Measurements from ENCODE around the gene TOR1AIP2.

TOR1AIP2 gene

DNA sequence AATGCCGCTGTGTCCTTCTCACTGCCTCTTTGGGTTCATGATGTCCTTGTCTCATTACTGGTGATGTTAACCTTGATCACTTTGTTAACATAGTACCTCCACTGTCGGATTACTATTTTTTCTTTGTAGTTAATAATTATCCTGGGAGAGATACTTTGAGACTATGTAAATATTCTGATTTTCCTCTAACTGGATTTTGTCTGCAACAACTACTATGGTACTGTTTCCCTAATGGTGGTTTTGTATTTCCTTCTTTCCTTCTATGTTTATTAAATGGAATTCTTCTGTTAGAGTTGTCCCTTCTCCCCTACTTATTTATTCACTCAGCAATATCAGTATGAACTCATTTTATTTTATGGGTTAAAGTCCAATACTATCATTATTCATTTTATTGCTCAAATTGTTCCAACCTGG is 4.2 kb downstream of the TOR1AIP2 start:
- Histone ChIP-seq H3K4me3 (ENCODE audit: insufficient read depth in 1 of 2, low read depth in 1 of 2, low read length in 2 of 2) (no peak overlapping the region), H3K4me1 (ENCODE audit: control insufficient read depth, insufficient read depth, low read depth, low read length) (peaks cover 5% of the 10 kb centered on the region), H2AFZ (ENCODE audit: low read depth, low read length) (no peak overlapping the region), H4K91ac (ENCODE audit: low read length) (no peak overlapping the region), H3K9me3 (ENCODE audit: control insufficient read depth, low read length) (no peaks in the 10 kb centered on the region), H3K4ac (ENCODE audit: low read depth in 1 of 2, low read length in 2 of 2) (no peak overlapping the region), H4K8ac (ENCODE audit: low read length) (no peak overlapping the region), H3K27ac (ENCODE audit: low read length, poor library complexity, severe bottlenecking) (no peak overlapping the region), H3K23ac (ENCODE audit: low read length in 2 of 2) (no peak overlapping the region), H2BK15ac (ENCODE audit: low read depth, poor library complexity, severe bottlenecking) (no peak overlapping the region), H3K14ac (ENCODE audit: low read length in 2 of 2) (no peak overlapping the region), H3K36me3 (ENCODE audit: control insufficient read depth in 1 of 2, insufficient read depth in 2 of 2, low read depth in 1 of 2, low read length in 2 of 2) (peaks cover 10 to 48% of the 10 kb centered on the region in 2 experiments), H2BK5ac (ENCODE audit: low read depth, low read length, poor library complexity, severe bottlenecking) (no peak overlapping the region), H3K27me3 (ENCODE audit: control insufficient read depth in 1 of 2, insufficient read depth in 1 of 2, low read length in 2 of 2) (no peaks in the 10 kb centered on the region), H2BK120ac (ENCODE audit: low read depth, low read length) (no peak overlapping the region), H2BK12ac (ENCODE audit: low read length in 2 of 2) (no peak overlapping the region), H2AK5ac (ENCODE audit: low read length, severe bottlenecking) (no peak overlapping the region), H3K4me2 (ENCODE audit: low read length, poor library complexity, severe bottlenecking) (no peak overlapping the region), H3K18ac (ENCODE audit: low read depth in 1 of 2, low read length in 2 of 2) (no peak overlapping the region), H3K9ac (ENCODE audit: low read length) (no peak overlapping the region), H3K79me1 (replicated peaks; ENCODE audit: low read length, poor library complexity, severe bottlenecking) (no peaks in the 10 kb centered on the region)
- WGBS: 83% methylated on average over 1 of the region's 2 CpGs
- no peak for DNase-seq

- Histone ChIP-seq H3K14ac (ENCODE audit: low read length in 2 of 2) (no peak overlapping the region), H3K4ac (ENCODE audit: low read depth in 1 of 2, low read length in 2 of 2) (no peak overlapping the region), H3K36me3 (ENCODE audit: control insufficient read depth in 1 of 2, insufficient read depth in 2 of 2, low read depth in 1 of 2, low read length in 2 of 2) (peaks cover 10 to 57% of the 10 kb centered on the region in 2 experiments), H3K4me2 (ENCODE audit: low read length, poor library complexity, severe bottlenecking) (no peak overlapping the region), H2BK120ac (ENCODE audit: low read depth, low read length) (no peak overlapping the region), H3K18ac (ENCODE audit: low read depth in 1 of 2, low read length in 2 of 2) (no peak overlapping the region), H2AK5ac (ENCODE audit: low read length, severe bottlenecking) (no peak overlapping the region), H2BK15ac (ENCODE audit: low read depth, poor library complexity, severe bottlenecking) (no peak overlapping the region), H3K4me1 (ENCODE audit: control insufficient read depth, insufficient read depth, low read depth, low read length) (peaks cover 3% of the 10 kb centered on the region), H3K9ac (ENCODE audit: low read length) (no peak overlapping the region), H4K8ac (ENCODE audit: low read length) (no peak overlapping the region), H2BK5ac (ENCODE audit: low read depth, low read length, poor library complexity, severe bottlenecking) (no peak overlapping the region), H3K79me1 (replicated peaks; ENCODE audit: low read length, poor library complexity, severe bottlenecking) (no peaks in the 10 kb centered on the region), H4K91ac (ENCODE audit: low read length) (no peak overlapping the region), H2BK12ac (ENCODE audit: low read length in 2 of 2) (no peak overlapping the region), H2AFZ (ENCODE audit: low read depth, low read length) (no peak overlapping the region), H3K27me3 (ENCODE audit: control insufficient read depth in 1 of 2, insufficient read depth in 1 of 2, low read length in 2 of 2) (no peaks in the 10 kb centered on the region), H3K23ac (ENCODE audit: low read length in 2 of 2) (no peak overlapping the region), H3K27ac (ENCODE audit: low read length, poor library complexity, severe bottlenecking) (no peak overlapping the region), H3K4me3 (ENCODE audit: insufficient read depth in 1 of 2, low read depth in 1 of 2, low read length in 2 of 2) (no peak overlapping the region), H3K9me3 (ENCODE audit: control insufficient read depth, low read length) (no peaks in the 10 kb centered on the region)
- DNase-seq: no peak
- WGBS: 100% methylated on average over 5 of the region's 5 CpGs
These were observed 5.0 kb downstream of the TOR1AIP2 start for GRCh38 chr1:179872558-179872957.

DNA sequence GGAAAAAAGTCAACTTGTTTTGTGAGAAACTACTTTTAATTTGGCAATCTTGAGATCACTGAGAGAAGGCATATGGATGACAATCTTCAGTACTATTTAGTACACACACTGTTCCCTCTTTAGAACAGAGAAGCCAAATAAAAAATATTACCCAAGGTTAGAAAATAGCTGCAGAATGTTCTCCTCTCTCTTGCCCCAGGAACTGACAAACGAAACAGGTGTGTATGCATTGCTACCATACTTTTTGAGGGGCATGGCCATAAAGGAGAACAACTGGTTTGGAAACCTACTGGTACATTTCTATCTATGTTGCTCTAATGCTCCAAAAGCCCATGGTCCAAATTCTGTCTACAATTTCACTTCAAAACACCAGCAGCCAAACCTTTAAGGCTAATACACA is 5.7 kb downstream of the TOR1AIP2 start:
- H3K4me2 ChIP-seq (ENCODE audit: low read length, poor library complexity, severe bottlenecking): no peak overlapping the region
- H2AFZ ChIP-seq (ENCODE audit: low read depth, low read length): no peak overlapping the region
- no peak overlapping the region for H2AK5ac ChIP-seq (ENCODE audit: low read length, severe bottlenecking)
- no peak overlapping the region for H3K9ac ChIP-seq (ENCODE audit: low read length)
- H3K14ac ChIP-seq (ENCODE audit: low read length in 2 of 2): no peak overlapping the region
- no peak overlapping the region for H4K91ac ChIP-seq (ENCODE audit: low read length)
- no peak overlapping the region for H2BK15ac ChIP-seq (ENCODE audit: low read depth, poor library complexity, severe bottlenecking)
- peaks cover 10 to 63% of the 10 kb centered on the region in 2 experiments for H3K36me3 ChIP-seq (ENCODE audit: control insufficient read depth in 1 of 2, insufficient read depth in 2 of 2, low read depth in 1 of 2, low read length in 2 of 2)
- H3K4me1 ChIP-seq (ENCODE audit: control insufficient read depth, insufficient read depth, low read depth, low read length): peaks cover 3% of the 10 kb centered on the region
- H3K27me3 ChIP-seq (ENCODE audit: control insufficient read depth in 1 of 2, insufficient read depth in 1 of 2, low read length in 2 of 2): no peaks in the 10 kb centered on the region
- no peak overlapping the region for H3K4ac ChIP-seq (ENCODE audit: low read depth in 1 of 2, low read length in 2 of 2)
- no peak overlapping the region for H2BK5ac ChIP-seq (ENCODE audit: low read depth, low read length, poor library complexity, severe bottlenecking)
- DNase-seq: no peak
- H2BK120ac ChIP-seq (ENCODE audit: low read depth, low read length): no peak overlapping the region
- no peaks in the 10 kb centered on the region for H3K79me1 ChIP-seq (replicated peaks; ENCODE audit: low read length, poor library complexity, severe bottlenecking)
- no peak overlapping the region for H2BK12ac ChIP-seq (ENCODE audit: low read length in 2 of 2)
- H3K27ac ChIP-seq (ENCODE audit: low read length, poor library complexity, severe bottlenecking): no peak overlapping the region
- no peak overlapping the region for H4K8ac ChIP-seq (ENCODE audit: low read length)
- WGBS: 92% methylated on average over 1 of the region's 1 CpG
- no peak overlapping the region for H3K18ac ChIP-seq (ENCODE audit: low read depth in 1 of 2, low read length in 2 of 2)
- no peaks in the 10 kb centered on the region for H3K9me3 ChIP-seq (ENCODE audit: control insufficient read depth, low read length)
- no peak overlapping the region for H3K4me3 ChIP-seq (ENCODE audit: insufficient read depth in 1 of 2, low read depth in 1 of 2, low read length in 2 of 2)
- no peak overlapping the region for H3K23ac ChIP-seq (ENCODE audit: low read length in 2 of 2)

DNA sequence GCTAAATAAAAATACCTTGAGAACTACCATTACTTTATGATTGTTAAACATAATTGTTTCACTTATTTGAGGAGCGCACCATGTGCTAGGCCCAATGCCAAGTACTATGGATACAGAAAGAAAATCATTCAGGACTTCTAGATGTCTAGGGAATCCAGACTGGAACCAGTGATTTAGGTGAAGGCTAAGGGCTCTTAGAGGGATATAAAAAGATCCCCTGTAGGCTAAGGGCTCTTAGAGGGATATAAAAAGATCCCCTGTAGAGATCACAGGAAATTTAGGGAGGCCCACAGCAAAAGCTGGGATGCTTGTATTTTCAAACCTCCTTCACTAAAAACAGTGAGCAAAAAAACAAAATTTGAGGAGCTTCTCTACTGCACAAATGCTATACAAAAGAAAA is 6.7 kb downstream of the TOR1AIP2 start:
- H2BK12ac ChIP-seq (ENCODE audit: low read length in 2 of 2): no peak overlapping the region
- H3K4me2 ChIP-seq (ENCODE audit: low read length, poor library complexity, severe bottlenecking): no peak overlapping the region
- H3K4me3 ChIP-seq (ENCODE audit: insufficient read depth in 1 of 2, low read depth in 1 of 2, low read length in 2 of 2): no peak overlapping the region
- no peak overlapping the region for H3K18ac ChIP-seq (ENCODE audit: low read depth in 1 of 2, low read length in 2 of 2)
- H3K14ac ChIP-seq (ENCODE audit: low read length in 2 of 2): no peak overlapping the region
- no peak overlapping the region for H4K91ac ChIP-seq (ENCODE audit: low read length)
- no peak overlapping the region for H2AK5ac ChIP-seq (ENCODE audit: low read length, severe bottlenecking)
- no peak overlapping the region for H4K8ac ChIP-seq (ENCODE audit: low read length)
- no peak overlapping the region for H3K9ac ChIP-seq (ENCODE audit: low read length)
- H2BK120ac ChIP-seq (ENCODE audit: low read depth, low read length): no peak overlapping the region
- no peaks in the 10 kb centered on the region for H3K9me3 ChIP-seq (ENCODE audit: control insufficient read depth, low read length)
- no peak overlapping the region for H2BK15ac ChIP-seq (ENCODE audit: low read depth, poor library complexity, severe bottlenecking)
- no peak overlapping the region for H3K27ac ChIP-seq (ENCODE audit: low read length, poor library complexity, severe bottlenecking)
- peaks cover 3% of the 10 kb centered on the region for H3K4me1 ChIP-seq (ENCODE audit: control insufficient read depth, insufficient read depth, low read depth, low read length)
- no peak overlapping the region for H2BK5ac ChIP-seq (ENCODE audit: low read depth, low read length, poor library complexity, severe bottlenecking)
- H2AFZ ChIP-seq (ENCODE audit: low read depth, low read length): no peak overlapping the region
- H3K36me3 ChIP-seq (ENCODE audit: control insufficient read depth in 1 of 2, insufficient read depth in 2 of 2, low read depth in 1 of 2, low read length in 2 of 2): peaks cover 13 to 70% of the 10 kb centered on the region in 2 experiments
- H3K27me3 ChIP-seq (ENCODE audit: control insufficient read depth in 1 of 2, insufficient read depth in 1 of 2, low read length in 2 of 2): no peaks in the 10 kb centered on the region
- peaks cover 3% of the 10 kb centered on the region for H3K79me1 ChIP-seq (replicated peaks; ENCODE audit: low read length, poor library complexity, severe bottlenecking)
- no peak overlapping the region for H3K4ac ChIP-seq (ENCODE audit: low read depth in 1 of 2, low read length in 2 of 2)
- no peak for DNase-seq
- 100% methylated on average over 1 of the region's 1 CpG for WGBS
- H3K23ac ChIP-seq (ENCODE audit: low read length in 2 of 2): no peak overlapping the region

All from mesenchymal stem cell (in vitro differentiated cells and primary cell).